NAMALWA (cell line): ENCODE measurements around the gene VPS26A.

Source experiments
- DNase-seq: peaks from one replicate; pipeline ENCODE4 v3.0.0-alpha.2; 2015; ENCODE audit warnings: low spot score

VPS26A gene

GRCh38 chr10:69179089-69179742, 55.2 kb downstream of the VPS26A start:
- DNase-seq: no peak

GRCh38 chr10:69179743-69180524, 56.0 kb downstream of the VPS26A start, which contains the start of gene SUPV3L1:
Gene SUPV3L1 (plus strand): TSS chr10:69180234. CDS start chr10:69180292, 58 bp downstream.
- DNase-seq: peak; percentile 98

DNA sequence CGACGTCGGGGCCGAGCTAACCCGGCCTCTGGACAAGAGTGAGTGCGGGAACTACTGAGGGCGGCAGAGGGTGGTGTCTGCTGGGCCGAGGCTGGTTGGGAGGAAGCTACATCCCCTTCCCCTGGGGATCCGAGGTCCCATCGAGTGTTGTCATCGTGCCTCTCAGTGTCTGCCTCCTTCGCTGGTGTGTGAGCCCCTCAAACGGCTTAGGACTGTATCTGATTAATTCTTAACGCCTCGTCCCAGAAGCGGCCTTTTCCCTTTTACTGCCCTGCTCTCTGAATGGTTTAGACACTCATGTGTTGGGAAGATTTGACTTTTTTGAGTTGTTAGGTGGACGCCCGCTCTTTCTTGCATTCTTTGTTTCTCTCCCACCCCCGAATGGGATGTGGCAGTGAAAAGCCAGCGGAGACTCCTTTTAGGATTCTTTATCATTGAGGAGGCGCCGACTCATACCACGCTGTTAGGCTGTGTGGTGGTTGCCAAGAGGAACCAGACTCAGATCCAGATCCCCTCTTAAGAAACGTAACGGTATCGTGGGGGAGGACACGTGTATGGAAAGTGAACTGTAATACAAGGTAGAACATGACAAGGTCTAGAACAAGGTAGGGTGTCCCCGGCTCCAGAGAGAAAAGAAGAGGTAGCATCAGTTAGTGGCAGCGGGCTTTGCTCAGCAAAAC, 56.7 kb downstream of the VPS26A start:
- peak; percentile 64 for DNase-seq

DNA sequence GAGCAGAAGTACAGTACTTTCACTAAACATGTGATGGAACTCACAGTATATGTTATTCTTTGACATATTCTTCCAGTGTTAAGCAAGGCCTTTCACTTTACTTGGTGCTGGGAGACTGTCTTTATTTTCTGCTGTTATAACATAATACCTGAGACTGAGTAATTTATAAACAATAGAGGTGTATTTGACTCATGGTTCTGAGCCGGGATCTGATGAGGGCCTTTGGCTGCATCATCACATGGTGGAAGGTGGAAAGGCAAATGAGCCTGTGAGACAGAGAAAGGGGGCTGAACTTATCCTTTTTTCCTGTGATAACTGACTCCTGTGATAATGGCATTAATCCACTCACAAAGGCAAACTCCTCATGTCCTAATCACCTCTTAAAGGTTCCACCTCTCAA, 57.5 kb downstream of the VPS26A start:
- peak; percentile 10 for DNase-seq

- DNase-seq: no peak
Measured at GRCh38 chr10:69182005-69182404, 58.0 kb downstream of the VPS26A start.

- no peak for DNase-seq
Measured at GRCh38 chr10:69186524-69186923, 62.5 kb downstream of the VPS26A start.

GRCh38 chr10:69201045-69201444, 77.1 kb downstream of the VPS26A start:
- no peak for DNase-seq

- DNase-seq: peak; percentile 26
Measured at GRCh38 chr10:69202332-69202731, 78.4 kb downstream of the VPS26A start.

DNA sequence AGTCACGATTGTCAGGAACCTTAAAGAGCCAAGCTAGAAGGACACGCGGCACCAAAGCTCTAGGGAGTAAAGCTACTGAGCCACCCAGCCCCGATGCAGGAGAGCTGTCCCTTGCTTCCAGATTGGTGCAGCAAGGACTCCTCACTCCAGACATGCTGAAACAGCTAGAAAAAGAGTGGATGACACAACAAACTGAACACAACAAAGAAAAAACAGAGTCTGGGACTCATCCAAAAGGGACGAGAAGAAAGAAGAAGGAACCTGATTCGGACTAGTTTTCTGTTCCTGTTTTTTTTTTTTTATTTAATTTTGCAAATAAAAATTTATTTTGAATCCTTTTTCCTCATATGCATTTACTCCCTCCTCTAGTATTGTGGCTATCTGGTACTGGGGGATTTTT, 84.8 kb downstream of the VPS26A start:
- no peak for DNase-seq

DNA sequence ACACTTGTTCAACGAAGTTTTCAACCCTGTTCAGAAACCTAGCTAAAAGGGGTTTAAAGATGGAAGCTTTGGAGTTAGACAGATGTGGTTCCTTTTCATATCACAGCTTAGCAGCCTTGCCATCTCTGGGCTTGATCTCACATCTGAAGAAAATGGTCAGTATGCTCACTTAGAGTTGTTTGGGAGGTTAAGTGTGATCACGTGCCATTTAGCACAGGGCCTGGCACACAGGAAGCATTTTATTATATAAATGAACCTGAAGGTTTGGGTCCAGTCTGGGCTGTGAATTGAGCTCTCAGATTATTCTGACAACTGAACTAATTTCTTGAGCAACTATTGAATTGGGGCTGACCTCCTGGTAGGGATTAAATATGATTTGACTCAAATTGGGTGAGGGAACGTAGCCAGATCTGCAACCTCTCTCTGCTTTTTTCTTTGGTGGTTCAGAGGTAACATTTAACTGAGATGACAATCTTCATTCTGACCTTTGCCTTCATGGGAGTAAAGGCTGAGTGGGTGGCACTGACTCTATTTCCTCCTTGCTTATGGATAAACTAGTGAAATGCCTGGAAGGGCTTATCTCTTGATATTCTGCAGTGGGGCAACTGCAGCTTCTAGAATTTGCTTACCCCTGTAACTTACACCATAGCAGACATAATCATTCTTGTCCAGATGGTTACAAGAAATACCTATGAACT, 86.0 kb downstream of the VPS26A start:
- no peak for DNase-seq

- DNase-seq: no peak
Measured at GRCh38 chr10:69211104-69211503, 87.1 kb downstream of the VPS26A start.

GRCh38 chr10:69211524-69211923, 87.5 kb downstream of the VPS26A start:
- DNase-seq: no peak

DNA sequence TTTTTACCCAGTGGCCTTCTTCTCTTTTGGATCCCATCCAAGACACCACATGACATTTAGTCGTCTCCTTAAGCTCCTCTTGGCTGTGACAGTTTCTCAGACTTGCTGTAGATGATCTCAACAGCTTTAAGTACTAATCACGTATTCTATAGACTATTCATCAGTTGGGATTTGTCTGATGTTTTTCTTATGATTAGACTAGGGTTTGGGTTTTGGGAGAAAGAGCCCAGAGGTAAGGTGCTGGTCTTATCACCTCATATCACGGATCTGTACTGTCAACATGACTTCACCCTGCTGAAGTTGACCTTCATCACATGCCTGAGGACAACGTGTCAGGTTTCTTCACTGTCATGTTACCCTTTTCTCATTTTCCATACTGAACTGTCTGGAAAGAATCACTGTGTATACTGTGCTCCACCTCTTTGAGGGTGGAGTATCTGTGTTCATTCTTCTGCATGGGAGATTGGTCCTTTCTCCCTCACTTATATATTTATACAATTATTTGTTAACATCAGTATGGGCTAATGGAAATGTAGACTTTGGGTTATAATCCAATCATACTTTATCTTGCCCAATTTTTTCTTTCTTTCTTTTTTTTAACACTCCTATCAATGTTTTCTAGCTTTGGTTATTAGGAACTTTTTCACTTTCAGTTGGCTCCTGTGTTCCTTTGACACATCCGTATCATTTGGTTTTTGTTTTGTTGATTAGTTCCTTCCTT, 89.8 kb downstream of the VPS26A start:
- peak; percentile 23 for DNase-seq

DNA sequence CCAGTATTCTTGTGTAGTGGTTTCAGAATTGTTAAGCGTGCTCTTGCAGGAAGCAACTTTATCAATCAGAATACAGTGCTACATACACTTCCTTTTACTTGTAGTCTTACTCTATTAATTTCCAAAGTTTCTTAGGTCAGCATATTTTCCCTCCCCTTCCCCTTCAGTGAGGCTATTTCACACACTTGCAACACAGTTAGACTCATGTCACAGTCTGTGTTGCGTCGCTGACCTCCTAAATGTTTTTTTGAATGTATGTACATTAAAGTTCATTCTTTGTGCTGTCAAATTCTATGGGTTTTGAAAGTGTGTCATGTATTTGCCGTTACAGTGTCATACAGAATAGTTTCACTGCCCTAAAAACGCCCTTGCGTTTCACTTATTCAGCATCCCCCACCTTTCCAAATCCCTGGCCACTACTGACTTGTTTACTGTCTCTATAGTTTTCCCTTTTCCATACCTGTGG, 90.7 kb downstream of the VPS26A start:
- no peak for DNase-seq

- DNase-seq: no peak
Measured at GRCh38 chr10:69215405-69216171, 91.6 kb downstream of the VPS26A start.

DNA sequence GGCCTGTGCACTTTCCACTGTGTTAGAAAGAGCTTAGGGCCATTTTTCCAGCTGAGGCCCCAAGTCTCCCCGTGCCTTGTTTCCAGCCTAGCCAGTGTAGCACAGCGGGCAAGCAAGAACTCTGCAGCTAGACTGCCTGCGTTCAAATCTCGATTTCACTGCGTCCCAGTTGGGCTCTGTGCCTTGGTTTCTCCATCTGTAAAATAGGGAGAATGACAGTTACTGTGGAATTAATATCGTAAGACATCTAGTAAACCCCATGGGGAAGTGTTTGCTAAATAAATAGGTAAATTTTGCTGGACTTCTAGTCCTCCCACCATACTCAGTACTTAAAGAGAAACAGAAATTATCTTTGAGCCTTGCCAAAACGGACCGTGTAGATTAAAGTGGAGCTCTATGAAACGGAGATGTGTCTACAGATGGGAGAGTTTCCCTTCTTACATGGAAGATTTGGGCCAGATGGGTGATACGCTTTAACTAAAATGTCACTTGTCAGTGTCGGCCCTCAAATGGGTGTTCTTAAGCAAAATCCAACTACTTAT, 92.7 kb downstream of the VPS26A start:
- no peak for DNase-seq

DNA sequence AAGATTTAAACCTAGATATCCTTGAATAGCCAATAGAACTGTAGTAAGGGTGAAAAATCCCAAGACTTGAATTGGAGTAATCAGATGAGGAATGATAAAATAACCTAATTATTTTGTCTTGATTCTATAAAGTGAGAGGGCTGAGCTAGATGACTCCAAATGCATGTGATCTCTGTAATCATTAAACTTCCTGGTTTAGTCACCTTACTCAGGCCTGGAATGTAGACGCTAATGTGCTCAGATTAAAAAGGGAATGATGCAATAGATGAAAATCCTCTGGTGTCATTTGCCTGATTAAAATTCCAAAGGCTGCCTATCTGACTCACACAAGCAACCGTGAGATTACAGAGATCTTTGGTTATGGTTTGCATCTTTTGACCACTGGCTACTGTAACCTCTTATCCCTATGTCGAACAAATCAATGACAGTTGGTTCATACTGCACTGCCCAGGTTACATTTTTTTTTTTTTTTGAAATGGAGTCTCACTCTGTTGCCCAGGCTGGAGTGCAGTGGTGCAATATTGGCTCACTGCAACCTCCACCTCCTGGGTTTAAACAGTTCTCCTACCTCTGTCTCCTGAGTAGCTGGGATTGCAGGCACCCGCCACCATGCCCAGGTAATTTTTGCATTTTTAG, 93.3 kb downstream of the VPS26A start:
- DNase-seq: no peak

GRCh38 chr10:69218831-69219230, 94.9 kb downstream of the VPS26A start:
- DNase-seq: no peak

- no peak for DNase-seq
Measured at GRCh38 chr10:69220041-69220451, 96.1 kb downstream of the VPS26A start, which contains the start of gene HKDC1. Gene HKDC1 (plus strand): TSS chr10:69220332. CDS start chr10:69220436, 104 bp downstream.

DNA sequence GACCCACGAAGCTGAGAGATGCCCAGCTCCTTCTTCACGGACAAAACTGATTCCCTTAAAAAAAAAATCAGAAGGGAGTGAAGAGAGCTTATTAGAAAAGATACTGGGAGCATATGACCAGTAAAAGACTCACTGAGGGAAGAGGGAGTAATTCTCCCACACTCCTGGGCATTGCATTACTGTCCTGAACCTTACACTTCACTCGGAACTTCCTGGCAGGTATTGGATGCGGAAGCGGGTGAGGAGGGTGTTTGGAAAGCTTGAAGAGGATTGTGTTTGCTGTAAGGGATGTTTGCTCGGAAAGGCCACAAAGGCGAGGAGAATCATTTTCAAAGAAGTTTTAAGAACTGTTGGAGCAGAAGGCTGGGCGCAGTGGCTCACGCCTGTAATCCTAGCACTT, 96.5 kb downstream of the VPS26A start:
- DNase-seq: no peak
